Stimulated activated CD4-positive, alpha-beta T cell treated with anti-CD3 and anti-CD28 coated beads, Interleukin-2, amount 100 ng/mL, for 48 hours (primary cell): ENCODE data around the gene TMEM134.
"Not testable (repeated sequence)": the region's sequence is repeated elsewhere in the genome, so short reads cannot be mapped to it uniquely, and the experiment has no call there.

Experiments used
- DNase-seq, 2 donors: peaks; one replicate each; pipeline ENCODE4 v3.0.0-alpha.2; 2020

The TMEM134 gene

GRCh38 chr11:67483831-67484665, 15.0 kb upstream of the TMEM134 start:
- peak; percentile 27 to 30 for DNase-seq

DNA sequence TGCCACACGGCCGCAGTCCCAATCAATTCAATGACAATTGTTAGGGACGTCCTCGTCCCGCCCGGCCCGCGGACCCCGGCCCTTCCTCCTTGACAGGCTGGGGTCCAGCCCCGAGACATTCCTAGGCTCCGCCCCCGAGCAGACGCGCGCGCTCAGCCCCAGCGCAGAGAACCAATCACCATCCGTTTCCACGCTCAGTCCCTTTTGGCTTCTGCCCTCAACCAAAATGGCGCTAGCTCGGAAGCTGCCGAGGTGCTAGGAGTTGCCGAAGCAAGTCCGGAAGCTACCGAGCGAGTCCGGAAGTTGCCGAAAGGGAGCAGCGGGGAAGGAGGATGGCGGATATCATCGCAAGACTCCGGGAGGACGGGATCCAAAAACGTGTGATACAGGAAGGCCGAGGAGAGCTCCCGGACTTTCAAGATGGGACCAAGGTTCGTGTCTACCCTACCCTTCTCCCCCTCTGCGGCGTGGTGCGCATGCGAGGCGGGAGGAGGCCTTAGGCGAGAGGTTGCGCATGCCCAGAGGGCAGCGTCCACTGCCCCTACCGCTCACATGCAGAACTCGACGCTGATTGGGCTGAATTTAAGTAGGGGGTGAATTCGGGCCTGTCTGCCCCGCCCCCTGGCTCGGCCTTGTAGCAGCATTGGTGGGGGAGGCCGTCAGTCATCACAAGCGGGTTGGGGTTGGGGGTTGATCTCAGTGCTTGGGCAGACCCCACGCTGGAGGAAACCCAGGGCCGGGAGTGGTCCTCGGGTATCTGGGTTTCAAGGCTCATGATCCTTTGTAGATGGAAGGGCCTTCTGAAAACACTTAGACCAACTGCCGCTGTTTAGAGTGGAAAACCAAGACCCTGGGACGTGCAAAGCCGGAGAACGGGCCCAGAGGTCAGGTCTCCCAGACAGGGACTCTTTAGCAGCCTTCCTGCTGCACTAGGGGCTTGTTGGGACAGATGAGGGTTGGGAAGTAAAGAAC, 14.1 kb upstream of the TMEM134 start, which contains the start of gene AIP:
Gene AIP (plus strand): TSS at position 200 of the 972 bp plus-strand sequence. CDS start 133 bp downstream, at position 333.
- DNase-seq: peak; percentile 93 to 96

- DNase-seq: no peak
Observed at GRCh38 chr11:67482275-67482826, 13.3 kb upstream of the TMEM134 start.

DNA sequence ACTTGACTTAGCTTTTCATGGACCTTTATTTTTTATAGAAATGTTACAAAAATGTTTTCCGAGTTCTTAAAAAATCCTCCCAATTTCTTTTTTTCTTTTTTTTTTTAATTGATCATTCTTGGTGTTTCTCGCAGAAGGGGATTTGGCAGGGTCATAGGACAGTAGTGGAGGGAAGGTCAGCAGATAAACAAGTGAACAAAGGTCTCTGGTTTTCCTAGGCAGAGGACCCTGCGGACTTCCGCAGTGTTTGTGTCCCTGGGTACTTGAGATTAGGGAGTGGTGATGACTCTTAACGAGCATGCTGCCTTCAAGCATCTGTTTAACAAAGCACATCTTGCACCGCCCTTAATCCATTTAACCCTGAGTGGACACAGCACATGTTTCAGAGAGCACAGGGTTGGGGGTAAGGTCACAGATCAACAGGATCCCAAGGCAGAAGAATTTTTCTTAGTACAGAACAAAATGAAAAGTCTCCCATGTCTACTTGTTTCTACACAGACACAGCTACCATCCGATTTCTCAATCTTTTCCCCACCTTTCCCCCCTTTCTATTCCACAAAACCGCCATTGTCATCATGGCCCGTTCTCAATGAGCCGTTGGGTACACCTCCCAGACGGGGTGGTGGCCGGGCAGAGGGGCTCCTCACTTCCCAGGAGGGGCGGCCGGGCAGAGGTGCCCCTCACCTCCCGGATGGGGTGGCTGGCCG, 8.4 kb upstream of the TMEM134 start:
- not testable (repeated sequence) for DNase-seq

DNA sequence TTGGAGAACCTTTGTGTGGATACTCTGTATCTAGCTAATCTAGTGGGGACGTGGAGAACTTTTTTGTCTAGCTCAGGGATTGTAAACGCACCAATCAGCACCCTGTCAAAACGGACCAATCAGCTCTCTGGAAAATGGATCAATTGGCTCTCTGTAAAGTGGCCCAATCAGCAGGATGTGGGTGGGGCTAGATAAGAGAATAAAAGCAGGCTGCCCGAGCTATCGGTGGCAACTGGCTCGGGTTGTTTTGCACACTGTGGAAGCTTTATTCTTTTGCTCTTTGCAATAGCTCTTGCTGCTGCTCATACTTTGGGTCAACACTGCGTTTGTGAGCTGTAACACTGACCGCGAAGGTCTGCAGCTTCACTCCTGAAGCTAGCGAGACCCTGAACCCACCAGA, 7.6 kb upstream of the TMEM134 start:
- DNase-seq: not testable (repeated sequence)

DNA sequence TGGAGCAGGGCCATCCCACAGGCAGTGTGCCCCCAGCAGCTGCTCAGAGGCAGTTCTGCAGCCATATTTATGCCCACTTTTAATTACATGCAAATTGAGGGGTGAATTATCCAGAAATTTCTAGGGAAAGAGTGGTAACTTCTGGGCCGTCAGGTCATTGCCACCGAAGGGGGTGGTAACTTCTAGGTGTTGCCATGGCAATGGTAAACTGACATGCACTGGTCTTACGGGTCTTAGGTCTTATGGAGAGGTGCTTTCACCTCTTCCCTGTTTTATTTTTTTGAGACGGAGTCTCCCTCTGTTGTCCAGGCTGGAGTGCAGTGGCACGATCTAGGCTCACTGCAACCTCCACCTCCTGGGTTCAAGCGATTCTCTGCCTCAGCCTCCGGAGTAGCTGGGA, 3.8 kb upstream of the TMEM134 start:
- DNase-seq: no peak

- no peak for DNase-seq
Observed at GRCh38 chr11:67470337-67471002, 1.4 kb upstream of the TMEM134 start.

DNA sequence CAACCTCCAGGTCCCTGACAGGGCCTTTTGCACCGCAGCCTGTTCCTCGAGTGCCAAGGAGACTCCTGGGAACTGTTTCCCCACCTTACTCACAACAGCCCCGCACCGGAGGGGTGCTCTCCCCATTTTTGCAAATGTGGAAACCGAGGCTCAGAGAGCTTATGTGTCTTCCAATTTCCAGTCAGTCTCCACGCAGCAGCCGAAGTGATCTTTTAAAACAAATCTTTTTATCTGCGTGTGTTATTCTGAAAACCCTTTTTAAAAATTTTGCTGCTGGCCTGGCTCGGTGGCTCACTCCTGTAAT, 409 bp upstream of the TMEM134 start:
- DNase-seq: no peak

DNA sequence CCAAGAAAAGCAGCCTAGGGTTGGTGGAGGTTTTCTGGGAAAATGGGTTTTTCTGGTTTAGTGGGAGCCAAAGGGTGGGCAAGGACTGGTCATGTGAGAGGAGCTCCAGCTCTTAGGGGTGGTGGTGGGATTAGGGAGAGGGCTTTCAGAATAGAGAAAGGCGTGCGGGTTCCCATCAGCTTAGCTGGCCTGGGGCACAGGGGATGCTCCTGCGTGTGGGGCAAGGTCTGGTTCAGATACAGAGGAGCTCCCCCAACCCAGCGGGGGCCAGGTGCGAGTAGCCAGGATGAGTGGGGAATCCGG, 644 bp downstream of the TMEM134 start:
- peak in 1 of 2 donors; percentile 22 for DNase-seq

DNA sequence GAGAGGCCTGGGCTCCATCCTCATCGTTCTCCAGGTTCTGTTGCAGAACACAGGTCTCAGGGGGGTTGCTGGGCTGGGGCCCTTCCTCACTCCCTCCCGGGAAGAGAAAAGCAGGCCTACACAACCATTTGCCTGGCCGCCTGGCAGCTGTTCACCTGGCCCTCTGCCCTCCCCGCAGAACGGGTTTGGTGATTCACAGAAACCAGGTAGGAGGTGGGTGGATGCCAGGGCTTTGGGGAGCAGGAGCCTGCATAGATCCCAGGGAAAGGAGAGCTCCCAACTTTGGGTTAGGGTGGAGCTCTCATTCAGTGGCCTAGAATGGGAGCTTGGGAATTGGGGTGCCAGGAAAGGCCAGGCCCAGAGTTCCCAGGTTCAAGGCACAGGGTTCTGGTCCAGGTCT, 995 bp downstream of the TMEM134 start:
- no peak for DNase-seq

DNA sequence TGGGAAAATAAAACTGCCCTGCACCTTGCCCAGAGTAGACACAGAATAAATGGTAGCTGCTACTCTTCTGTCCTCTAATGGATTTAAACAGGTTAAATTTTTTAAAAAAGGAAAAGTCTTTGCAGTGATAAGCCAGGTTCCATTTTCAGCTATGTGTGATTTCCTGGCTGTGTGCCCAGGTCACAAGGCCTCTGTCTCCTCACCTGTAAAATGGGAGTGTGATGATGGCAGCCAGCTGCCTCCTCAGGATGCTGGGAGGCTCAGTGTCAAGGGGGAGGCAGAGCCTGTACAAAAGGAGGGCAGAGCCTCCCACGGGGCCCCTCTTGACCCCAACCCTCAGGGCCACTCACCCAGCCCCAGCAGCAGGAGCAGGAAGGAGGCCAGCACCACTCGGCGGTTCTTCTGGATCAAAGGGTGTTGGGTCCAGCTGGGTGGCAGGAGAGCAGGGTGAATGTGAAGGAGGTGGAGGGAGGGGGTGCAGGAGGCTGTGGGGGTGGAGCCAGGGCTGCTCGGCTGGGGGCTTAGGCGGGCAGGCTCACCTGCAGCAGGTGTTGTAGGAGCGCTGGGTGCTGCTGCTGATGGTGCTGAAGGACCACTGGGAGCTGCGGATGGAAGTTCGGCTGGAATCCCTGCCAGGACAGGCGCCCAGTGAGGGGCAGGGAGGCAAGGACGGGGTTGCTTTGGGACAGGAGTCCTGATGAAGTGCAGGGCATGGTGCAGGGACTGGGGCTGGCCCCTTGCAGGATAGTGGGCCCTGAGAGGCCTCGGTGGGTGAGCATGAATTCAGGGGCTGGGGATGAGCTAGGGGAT, 1.9 kb downstream of the TMEM134 start:
- DNase-seq: no peak

DNA sequence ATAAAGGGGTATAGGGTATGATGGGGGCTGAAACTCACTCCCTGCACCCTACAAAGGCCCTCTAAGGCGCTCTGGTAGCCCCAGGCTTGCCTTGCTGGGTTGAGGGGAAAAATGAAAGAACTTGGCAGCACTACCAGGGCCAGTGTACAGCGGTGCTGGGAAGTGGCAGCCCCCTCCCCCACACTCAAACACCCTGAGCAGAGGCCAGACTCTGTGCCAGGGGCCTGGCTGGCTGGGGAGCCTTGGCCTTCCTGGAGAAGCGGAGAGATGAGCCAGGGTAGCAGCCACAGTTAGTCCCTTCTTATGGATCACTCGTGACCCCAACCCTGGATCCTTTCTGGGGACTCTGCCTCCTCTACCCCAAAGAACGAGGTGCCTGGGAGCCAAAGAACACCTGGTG, 2.7 kb downstream of the TMEM134 start:
- DNase-seq: no peak

GRCh38 chr11:67465530-67465929, 3.5 kb downstream of the TMEM134 start:
- DNase-seq: not testable (repeated sequence)

DNA sequence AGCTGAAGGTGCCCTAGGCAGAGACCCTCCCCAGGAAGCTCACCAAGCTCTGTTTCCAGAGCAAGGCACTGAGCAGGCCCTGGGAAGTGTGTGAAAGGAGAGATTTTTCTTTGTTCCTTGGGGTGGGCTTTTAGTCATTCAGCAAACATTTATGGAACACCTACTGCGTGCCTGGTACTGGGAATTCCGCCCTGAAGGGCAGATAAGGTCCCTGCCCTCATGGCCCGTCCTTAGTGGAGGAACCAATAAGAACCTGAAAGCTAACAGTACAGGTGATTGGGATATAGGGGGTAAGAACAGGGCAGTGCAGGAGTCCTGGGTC, 3.9 kb downstream of the TMEM134 start:
- DNase-seq: no peak

DNA sequence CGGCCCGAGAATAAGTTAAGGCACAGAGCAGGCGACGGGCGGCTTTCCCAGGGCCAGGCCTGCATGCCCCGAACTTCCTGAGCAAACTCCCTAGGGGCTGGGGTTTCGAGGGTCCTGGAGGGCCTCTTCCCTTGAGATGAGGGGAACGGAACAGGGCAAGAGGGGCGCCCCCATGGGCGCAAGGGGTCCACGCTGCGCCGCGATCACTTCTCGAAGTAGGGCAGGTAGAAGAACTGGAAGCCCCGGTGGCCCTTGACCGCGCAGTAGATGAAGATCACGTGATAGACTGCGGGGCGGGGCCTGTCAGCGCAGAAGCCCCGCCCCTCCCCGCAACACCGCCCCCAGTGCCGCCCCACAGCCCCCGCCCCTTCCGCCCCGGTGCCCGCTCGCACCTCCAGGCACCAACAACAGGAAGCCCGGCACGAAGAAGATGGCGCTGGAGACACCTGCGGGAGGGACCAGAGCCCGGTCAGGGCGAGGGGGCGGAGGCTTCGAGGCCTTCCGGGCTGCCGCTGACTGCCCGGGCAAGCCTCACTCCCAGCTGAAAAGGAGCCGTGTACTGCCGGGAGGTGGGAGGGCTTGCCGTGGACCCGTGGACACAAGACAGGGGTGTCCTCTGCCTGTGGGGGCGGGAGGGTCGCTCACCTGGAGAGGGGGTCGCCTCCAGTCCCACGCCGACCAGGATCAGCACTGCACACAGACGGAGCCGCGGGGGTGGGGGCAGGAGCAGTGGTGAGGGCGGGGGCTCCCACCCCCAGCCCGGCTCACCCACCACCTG, 4.5 kb downstream of the TMEM134 start:
- peak; percentile 88 to 92 for DNase-seq

DNA sequence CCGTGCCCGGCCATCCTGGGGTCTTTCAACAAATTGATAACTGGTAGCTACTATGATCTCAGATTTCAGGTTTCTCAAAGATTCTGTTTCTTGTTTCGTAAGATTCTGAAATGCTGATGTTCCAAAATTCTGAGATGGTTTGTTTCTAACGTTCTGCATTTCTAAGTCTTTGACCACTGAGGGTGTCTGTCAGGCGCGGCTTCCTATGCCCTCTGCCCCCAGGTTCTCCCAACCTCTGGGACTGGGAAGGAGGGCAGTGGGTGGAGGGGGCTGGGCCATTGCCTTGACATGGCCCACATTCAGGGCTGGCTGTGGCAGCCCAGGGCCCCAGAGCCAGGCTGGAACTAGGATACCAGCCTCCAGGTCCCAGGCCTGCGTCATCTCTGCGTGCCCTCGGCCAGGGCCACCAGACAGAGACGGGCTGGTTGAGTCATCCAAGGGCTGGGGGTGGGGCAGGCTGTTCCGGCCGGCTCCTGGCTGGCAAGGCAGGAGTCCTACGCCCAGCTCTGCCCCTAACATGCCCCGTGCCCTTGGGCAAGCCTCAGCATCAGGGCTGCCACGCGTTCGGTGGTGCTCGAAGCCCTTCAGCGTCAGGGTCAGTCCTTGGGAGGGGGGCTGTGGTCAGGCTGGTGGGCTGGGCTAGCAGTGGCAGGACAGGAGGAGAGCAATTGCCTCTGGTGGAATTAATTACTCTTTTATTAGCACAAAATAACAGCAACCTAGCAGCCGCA, 5.2 kb downstream of the TMEM134 start:
- DNase-seq: no peak

- DNase-seq: no peak
Observed at GRCh38 chr11:67463186-67463585, 5.9 kb downstream of the TMEM134 start.

- no peak for DNase-seq
Observed at GRCh38 chr11:67458266-67458665, 10.8 kb downstream of the TMEM134 start.

GRCh38 chr11:67457453-67457852, 11.6 kb downstream of the TMEM134 start:
- DNase-seq: no peak

DNA sequence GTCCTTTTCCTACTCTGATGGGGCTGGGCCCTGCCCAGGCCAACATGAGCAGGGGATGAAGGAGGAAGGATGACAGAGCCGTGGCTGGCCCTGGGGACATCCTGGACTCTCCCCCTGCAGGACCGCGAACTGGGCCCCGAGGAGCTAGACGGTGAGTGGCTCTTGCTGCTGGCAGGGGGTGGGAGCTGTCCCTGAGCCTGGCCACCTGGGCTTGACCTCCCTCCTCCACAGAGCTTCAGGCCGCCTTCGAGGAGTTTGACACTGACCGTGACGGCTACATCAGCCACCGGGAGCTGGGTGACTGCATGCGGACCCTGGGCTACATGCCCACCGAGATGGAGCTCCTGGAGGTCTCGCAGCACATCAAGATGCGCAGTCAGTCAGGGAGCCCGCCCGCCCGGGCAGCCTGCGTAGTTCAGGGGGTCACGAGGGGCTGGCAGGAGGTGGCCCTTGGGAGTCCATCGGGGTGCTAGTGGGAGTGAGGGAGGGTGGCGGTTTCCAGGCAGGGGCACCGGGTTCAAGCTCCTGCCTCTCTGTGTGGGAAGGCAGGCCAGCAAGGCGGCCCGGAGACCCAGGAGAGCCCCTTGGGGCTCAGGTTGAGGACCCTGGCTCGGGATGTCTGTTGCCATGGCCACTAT, 12.9 kb downstream of the TMEM134 start:
- no peak for DNase-seq
